BJ (cell line): Measurements from ENCODE around the gene THOC5. TPM values are rescaled to one million over a fixed set of nuclear protein-coding genes. Genes with fewer than 3 reads are reported as not detected.

Experiments
- CTCF ChIA-PET: fragments of 350-600 bp; formaldehyde crosslinking; extraction: SDS; loops from one replicate; lab custom pipeline; 2021; ENCODE audit warnings: antibody characterized with exemption, inconsistent platforms; lab: Yijun Ruan, JAX
- POLR2A ChIA-PET: fragments of 300-600 bp; sonication (Branson Sonifier 250); formaldehyde crosslinking; extraction: SDS; loops from one replicate; lab custom pipeline; 2021; ENCODE audit warnings: antibody characterized with exemption; lab: Charles Lee
- DNase-seq: peaks from one replicate; pipeline ENCODE4 v3.0.0-alpha.2; 2011; ENCODE audit warnings: low read depth
- H3K27me3 ChIP-seq: 2 replicates; pipeline ENCODE4 v1.6.0; 2011; ENCODE audit warnings: low read length; ENCODE audit not compliant: control insufficient read depth, insufficient read depth
- H3K36me3 ChIP-seq: 2 replicates; pipeline ENCODE4 v1.5.1; 2011; ENCODE audit warnings: low read length; ENCODE audit not compliant: control insufficient read depth, insufficient read depth
- H3K4me3 ChIP-seq: 2 replicates; pipeline ENCODE4 v1.5.1; 2011; ENCODE audit warnings: low read depth, mild to moderate bottlenecking, control low read depth, low read length
- CTCF ChIP-seq: IDR thresholded peaks from 2 replicates; pipeline ENCODE4 v1.5.1; 2011; ENCODE audit warnings: low read depth, mild to moderate bottlenecking, control low read depth, inconsistent platforms, low read length, moderate library complexity; ENCODE audit not compliant: insufficient read depth
- polyA plus RNA-seq: library from polyadenylated mRNA; depleted of rRNA; stranded (reverse); fragments of >200 nt; gene quantifications from 2 replicates; pipeline ENCODE4 v1.2.3, GENCODE V29; 2011

THOC5 gene
- polyA plus RNA-seq, 1 experiment: 119 TPM

DNA sequence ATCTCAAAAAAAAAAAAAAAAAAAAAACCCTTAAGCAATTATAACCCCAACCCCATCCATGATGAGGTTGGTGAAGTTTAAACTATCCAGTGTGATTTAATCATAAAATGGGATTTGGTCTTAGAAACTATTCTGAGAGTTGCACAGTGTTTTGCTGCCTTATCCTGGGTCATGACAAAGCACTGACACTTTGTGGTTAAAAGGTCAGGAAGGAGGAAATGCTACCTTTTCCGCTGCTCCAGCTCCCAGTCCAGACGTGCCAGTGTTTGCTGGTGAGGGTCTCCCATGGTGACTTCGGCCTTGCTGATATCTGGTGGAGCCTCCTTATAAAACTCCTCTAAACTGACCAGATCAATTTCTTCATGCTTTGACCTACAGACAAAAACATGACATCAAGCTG is 14.5 kb downstream of the THOC5 start:
- no peak for TF ChIP-seq CTCF
- no peak for DNase-seq
- ChIA-PET CTCF (interaction anchor here (1.3 kb wide), 1 partner anchor 15 kb away, joined by 4 read pairs; the partner anchor contains the start of gene THOC5), POLR2A (no interaction called here)
- Histone ChIP-seq H3K4me3 (no peak overlapping the region), H3K27me3 (no peaks in the 10 kb centered on the region), H3K36me3 (peaks cover 22% of the 10 kb centered on the region)

DNA sequence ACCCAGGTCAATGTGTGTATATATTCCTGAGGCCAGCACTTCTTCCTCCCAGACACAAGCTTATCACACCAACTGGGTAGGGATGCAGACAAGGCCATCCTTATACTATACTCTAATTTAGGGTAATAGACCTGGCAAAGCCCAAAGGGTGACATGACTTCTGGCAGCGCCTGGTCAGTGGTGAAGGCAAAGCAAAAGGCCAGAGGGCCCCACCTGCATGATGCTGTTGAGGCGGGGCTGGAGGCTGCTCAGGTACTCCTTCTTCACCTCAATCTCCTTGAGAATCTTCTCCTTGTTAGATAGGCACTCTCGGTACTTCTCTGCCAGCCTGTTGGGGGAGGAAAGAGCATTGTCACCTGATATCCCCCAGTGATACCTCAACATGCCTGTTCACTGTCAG is 17.1 kb downstream of the THOC5 start:
- POLR2A ChIA-PET: no interaction called here
- Histone ChIP-seq H3K36me3 (peaks cover 22% of the 10 kb centered on the region), H3K4me3 (no peak overlapping the region), H3K27me3 (no peaks in the 10 kb centered on the region)
- no peak for DNase-seq
- CTCF ChIA-PET: no interaction called here
- no peak for TF ChIP-seq CTCF

DNA sequence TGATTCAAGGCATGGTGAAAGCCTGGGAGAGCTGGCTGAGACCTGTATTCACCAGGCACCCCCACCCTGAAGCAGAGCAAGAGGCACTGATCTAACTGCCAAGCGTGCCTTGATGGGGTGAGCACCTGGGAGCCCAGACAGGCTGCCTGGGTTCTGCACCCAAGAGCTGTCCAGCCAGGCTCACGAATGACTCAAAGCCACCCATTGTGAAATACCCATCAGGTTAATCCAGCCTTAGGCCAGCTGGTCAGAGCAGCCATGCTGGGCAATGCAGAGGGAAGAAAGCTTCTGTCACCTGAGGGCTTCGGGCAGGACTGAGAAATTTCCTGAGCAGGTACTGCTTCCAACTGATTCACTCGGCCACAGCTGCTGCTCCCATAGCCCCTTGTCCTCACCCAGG is 22.1 kb downstream of the THOC5 start:
- Histone ChIP-seq H3K4me3 (no peak overlapping the region), H3K36me3 (peaks cover 22% of the 10 kb centered on the region), H3K27me3 (no peaks in the 10 kb centered on the region)
- TF ChIP-seq CTCF: no peak
- no peak for DNase-seq
- ChIA-PET POLR2A (no interaction called here), CTCF (interaction anchor here (0.6 kb wide), 1 partner anchor 819 kb away, joined by 3 read pairs; no protein-coding TSS in a partner anchor)

DNA sequence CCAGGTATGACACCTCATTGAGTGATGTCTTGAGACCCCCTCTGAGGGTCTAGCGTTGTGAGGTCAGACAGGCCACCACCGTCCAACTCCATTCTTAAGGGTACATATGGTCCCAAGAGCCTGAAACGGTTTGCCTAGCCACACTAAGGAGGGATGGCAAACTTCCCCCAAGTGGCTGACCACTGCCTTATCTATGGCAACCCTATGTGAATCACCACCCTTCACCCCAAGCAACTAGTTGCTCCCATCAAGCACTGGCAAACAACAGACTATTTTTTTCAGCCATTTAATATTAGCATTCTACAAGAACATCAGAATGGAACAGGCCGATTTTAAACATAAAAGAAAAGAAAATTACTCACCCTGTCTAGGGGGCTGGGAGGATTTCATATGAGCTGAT is 22.8 kb downstream of the THOC5 start:
- Histone ChIP-seq H3K36me3 (peaks cover 22% of the 10 kb centered on the region), H3K4me3 (no peak overlapping the region), H3K27me3 (no peaks in the 10 kb centered on the region)
- no peak for DNase-seq
- ChIA-PET CTCF (no interaction called here), POLR2A (interaction anchor here (0.6 kb wide), 1 partner anchor 79 kb away, joined by 4 read pairs; no protein-coding TSS in a partner anchor)
- TF ChIP-seq CTCF: no peak

DNA sequence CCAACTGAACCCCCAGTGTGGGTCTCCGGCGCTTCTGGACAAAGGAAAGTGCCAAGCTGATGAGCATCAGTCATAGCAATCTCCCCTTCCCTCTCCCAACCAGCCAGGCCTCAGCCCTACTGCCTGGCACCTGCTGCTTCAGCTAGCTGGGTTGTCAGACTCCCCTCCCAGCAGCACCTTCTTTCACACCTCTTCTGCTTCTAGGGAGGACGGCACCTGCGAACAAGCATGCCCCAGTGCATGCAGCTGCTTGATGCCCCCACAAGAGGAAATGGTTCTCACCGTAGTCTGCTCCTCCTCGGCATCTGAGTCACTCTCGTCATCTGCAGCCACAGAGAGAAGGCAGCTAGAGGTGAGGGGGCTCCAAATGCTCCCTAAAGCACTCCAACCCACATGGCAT is 25.4 kb downstream of the THOC5 start:
- H3K4me3 ChIP-seq: no peak overlapping the region
- no peak for TF ChIP-seq CTCF
- H3K36me3 ChIP-seq: peaks cover 37% of the 10 kb centered on the region
- ChIA-PET CTCF (no interaction called here), POLR2A (interaction anchor here (0.5 kb wide), 1 partner anchor 599 kb away, joined by 4 read pairs; no protein-coding TSS in a partner anchor)
- no peaks in the 10 kb centered on the region for H3K27me3 ChIP-seq
- DNase-seq: no peak
